HG03196 (cell line): ENCODE results near the gene CARMIL1.

Source experiments
- ATAC-seq: cut with Tn5 transposase; IDR thresholded peaks from one replicate; pipeline ENCODE4 v1.9.1; 2021; ENCODE audit not compliant: unreplicated experiment

CARMIL1 gene

GRCh38 chr6:25601800-25602673, 322.9 kb downstream of the CARMIL1 start:
- no peak for ATAC-seq

GRCh38 chr6:25602674-25602982, 323.5 kb downstream of the CARMIL1 start:
- ATAC-seq, result no peak

GRCh38 chr6:25603251-25603650, 324.1 kb downstream of the CARMIL1 start:
- ATAC-seq, result no peak

- ATAC-seq, result no peak
Observed at GRCh38 chr6:25606151-25606550, 327.0 kb downstream of the CARMIL1 start.

- ATAC-seq, result no peak
Observed at GRCh38 chr6:25608558-25609174, 329.5 kb downstream of the CARMIL1 start.

GRCh38 chr6:25612666-25613065, 333.5 kb downstream of the CARMIL1 start:
- ATAC-seq, result no peak

- no peak for ATAC-seq
Observed at GRCh38 chr6:25613415-25613814, 334.2 kb downstream of the CARMIL1 start.

GRCh38 chr6:25614052-25614451, 334.9 kb downstream of the CARMIL1 start:
- ATAC-seq, result no peak

GRCh38 chr6:25615471-25615870, 336.3 kb downstream of the CARMIL1 start:
- no peak for ATAC-seq

GRCh38 chr6:25617997-25618396, 338.8 kb downstream of the CARMIL1 start:
- ATAC-seq, result no peak

- ATAC-seq, result no peak
Observed at GRCh38 chr6:25619217-25619616, 340.0 kb downstream of the CARMIL1 start.

GRCh38 chr6:25620391-25620790, 341.2 kb downstream of the CARMIL1 start:
- ATAC-seq, result no peak

- no peak for ATAC-seq
Observed at GRCh38 chr6:25623065-25623464, 343.9 kb downstream of the CARMIL1 start.

GRCh38 chr6:25623879-25624278, 344.7 kb downstream of the CARMIL1 start:
- ATAC-seq, result no peak

- no peak for ATAC-seq
Observed at GRCh38 chr6:25627001-25627400, 347.8 kb downstream of the CARMIL1 start.

- no peak for ATAC-seq
Observed at GRCh38 chr6:25628471-25629197, 349.5 kb downstream of the CARMIL1 start.

GRCh38 chr6:25629198-25629576, 350.0 kb downstream of the CARMIL1 start:
- ATAC-seq, result no peak

GRCh38 chr6:25630508-25631278, 351.5 kb downstream of the CARMIL1 start:
- no peak for ATAC-seq

- no peak for ATAC-seq
Observed at GRCh38 chr6:25635886-25636317, 356.7 kb downstream of the CARMIL1 start.

- ATAC-seq, result no peak
Observed at GRCh38 chr6:25637211-25637610, 358.0 kb downstream of the CARMIL1 start.

- ATAC-seq, result no peak
Observed at GRCh38 chr6:25637960-25638434, 358.8 kb downstream of the CARMIL1 start.
